Activated CD4-positive, alpha-beta T cell treated with anti-CD3 and anti-CD28 coated beads for 48 hours (primary cell): ENCODE measurements around the gene SMTN.
"Not testable (repeated sequence)": the region's sequence is repeated elsewhere in the genome, so short reads cannot be mapped to it uniquely, and the experiment has no call there.

Experiments used
- DNase-seq: peaks from one replicate; pipeline ENCODE4 v3.0.0-alpha.2; 2020

SMTN gene

GRCh38 chr22:31091106-31091975 is 10.2 kb downstream of the SMTN start:
- no peak for DNase-seq

DNA sequence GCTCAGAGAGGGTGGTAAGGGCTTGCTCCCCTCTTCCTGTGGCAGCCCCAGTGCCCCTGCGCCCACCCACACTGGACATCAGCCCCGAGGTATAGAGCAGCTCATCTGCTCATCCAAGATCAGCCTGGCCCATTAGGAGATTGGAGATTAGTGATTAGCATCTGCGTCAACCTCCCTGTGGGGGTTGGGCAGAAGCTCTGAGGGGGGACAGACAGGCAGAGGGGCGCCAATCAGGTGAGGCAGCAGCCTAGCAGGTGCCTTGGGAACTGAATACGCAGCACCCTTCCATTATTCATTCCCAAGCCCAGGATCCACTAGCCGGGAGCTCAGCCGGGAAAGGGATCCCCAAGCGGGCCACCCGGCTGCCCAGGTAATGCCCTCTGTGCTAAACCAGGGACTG is 11.0 kb downstream of the SMTN start:
- DNase-seq: no peak

DNA sequence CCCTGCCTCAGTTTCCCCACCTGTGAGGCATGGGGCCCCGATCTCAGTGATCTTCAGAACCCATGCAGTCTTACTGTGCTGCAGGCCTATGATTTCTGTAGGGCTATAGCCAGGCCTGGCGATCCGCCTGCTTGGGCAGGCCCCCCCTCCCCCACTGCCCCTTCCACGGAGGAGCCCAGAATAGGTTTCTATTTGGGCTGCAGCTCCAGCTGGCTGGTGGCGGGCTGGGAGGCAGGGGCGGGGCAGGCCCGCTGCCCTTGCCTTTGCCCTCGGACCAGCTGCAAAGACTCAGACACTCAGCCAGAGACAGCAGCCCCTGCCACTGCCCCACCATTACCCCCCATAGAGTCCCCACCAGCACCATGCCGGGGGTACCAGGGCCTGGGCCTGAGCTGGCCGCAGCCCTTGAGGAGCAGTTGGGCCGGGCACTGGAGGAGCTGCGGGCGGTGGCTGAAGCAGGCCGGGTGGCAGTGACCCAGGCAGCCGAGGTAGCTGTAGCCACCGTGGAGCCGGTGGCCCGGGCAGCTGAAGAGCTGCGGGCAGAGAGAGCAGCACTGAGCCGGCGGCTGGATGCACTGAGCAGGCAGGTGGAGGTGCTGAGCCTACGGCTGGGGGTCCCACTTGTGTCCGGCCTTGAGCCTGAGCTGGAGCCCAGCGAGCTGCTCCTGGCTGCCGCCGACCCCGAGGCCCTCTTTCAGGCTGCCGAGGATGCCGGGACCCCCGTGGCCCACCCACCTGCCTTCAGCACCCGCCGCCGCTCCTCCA is 12.2 kb downstream of the SMTN start:
- DNase-seq: no peak

DNA sequence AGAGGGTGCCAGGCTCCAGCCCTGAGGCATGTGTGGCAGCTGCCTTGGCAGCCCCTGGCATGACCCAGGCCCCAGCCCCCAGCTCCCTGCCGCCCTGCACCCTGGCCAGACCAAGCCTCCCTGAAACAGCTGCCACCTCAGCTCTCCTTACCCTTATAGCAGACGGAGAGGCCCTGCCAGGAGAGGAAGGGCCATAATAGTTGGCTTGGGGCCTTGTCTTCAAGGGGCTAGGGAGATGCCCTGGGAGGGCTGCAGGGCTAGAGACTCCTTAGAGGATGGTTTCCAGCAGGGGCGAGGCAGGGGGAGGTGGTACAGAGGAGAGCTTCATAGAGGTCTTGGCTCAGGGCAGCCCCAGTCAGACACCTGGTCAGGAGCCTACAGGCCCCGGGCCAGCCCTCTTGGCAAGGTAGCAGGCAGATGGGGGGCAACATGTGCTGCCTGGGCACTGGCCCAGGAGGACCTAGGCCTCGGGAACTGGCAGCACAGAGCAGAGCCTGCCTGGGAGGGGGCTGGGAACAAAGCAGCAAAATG is 13.0 kb downstream of the SMTN start:
- DNase-seq: no peak

GRCh38 chr22:31094741-31095140 is 13.6 kb downstream of the SMTN start:
- no peak for DNase-seq

DNA sequence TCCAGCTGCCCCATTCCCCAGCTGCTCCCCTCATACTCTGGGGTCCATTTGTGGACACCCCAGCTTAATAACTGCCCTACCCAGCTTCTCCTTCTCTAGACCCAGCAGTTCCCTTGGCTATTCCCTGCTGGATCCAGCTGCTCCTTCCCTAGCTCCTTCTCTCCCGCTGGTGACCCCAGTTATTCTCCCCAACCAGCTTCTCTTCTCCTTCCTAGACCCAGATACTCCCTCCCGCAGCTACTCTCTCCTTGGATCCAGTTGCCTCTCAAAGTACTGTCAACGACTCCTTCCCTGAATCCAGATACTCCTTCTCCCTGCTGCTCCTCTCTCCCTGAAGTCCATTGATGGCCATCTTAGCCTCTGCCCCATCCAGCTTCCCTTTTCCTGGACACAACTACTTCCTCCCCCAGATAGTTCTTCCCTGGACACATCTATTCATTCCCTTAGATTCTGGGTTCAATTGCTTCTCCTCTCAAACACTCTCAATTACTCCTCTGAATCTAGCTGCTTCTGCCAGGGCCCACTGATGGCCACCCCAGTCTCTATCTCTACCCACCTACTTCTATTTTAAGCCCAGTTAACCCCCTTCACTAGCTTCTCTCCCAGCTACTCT is 14.6 kb downstream of the SMTN start:
- no peak for DNase-seq

DNA sequence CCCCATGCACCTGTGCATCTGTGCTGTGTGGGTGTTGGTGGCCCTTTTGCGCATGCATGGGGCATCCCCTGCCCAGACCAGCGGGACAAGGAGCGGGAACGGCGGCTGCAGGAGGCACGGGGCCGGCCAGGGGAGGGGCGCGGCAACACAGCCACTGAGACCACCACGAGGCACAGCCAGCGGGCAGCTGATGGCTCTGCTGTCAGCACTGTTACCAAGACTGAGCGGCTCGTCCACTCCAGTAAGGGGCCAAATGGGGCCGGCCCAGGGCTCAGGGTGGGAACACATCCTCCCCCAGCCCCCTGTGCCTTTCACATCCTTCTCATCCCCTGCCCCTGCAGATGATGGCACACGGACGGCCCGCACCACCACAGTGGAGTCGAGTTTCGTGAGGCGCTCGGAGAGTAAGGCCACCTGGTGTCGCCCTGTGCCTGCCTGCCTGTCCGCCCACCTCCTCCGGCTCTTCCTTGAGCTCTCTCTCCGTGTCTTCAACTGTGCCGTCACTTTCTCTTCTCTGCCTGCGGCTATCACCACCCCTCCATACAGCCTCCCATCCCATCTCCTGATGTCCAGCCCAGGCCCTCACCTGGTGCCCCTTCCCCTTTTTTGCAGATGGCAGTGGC is 15.7 kb downstream of the SMTN start:
- no peak for DNase-seq

GRCh38 chr22:31097539-31097938 is 16.4 kb downstream of the SMTN start:
- not testable (repeated sequence) for DNase-seq

DNA sequence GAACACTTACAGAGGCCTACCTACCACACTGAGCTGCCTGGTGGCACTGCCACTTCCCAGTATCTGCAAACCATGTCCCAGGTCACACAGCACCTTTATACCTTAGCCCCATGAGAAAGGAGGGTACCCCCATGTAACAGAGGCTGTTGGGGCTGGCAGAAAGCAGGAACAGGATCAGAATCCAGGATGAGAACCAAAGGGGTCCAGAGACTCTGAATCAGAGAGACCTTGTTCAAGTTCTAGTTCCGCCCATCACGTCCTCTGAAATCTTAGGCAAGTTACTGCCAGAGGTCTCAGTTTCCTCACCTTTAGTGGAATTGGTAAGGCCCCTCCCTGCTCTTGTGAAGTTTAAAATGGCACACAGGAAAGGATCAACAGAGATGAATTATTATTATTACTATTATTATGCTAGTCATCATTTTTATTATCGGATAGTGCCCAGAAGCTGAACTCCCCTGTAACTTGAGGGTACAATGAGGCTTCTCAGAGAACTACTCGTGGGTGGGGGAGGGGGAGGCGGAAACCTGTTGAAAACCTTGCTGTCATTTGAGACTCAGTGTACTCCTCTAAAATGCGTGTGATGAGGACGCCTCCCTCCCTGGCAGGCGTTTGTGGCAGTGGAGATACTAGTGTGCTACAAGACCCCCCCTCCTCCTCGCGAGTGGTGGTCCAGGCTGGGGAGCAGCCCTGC is 17.0 kb downstream of the SMTN start:
- DNase-seq: no peak

- DNase-seq: no peak
These were observed 17.6 kb downstream of the SMTN start for GRCh38 chr22:31098632-31099110.

- DNase-seq: no peak
These were observed 18.3 kb downstream of the SMTN start for GRCh38 chr22:31099386-31099785.

GRCh38 chr22:31099841-31100761 is 19.0 kb downstream of the SMTN start:
- no peak for DNase-seq

DNA sequence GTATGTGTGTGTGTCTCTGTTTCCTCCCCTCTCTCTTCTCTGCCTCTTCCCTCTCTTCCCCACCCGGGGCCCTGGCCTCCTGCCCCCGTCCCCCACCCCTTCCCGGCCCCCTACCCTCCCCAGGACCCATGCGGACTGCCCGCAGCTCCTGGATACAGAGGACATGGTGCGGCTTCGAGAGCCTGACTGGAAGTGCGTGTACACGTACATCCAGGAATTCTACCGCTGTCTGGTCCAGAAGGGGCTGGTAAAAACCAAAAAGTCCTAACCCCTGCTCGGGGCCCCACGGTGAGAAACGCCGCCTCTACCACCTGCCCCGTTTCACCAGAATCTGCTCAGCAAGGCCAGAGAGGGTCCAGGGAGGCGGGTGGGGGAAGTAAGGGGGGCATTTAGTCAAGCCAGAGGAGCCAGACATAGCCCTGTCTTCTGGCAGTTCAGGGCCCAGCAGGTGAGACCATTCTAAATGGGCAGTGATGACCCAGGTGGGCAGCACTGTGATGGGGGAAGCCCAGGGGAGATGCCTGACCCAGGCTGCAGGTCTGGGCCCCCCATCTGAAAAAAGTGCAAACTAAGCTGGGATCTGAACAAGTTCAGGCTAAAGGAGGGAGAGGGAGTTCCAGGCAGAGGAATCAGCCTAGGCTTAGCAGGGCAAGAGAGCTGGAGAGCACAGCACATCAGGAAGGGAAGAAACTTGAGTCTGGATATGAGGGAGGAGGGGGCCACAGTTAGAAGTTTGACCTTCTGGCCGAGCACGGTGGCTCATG is 19.8 kb downstream of the SMTN start:
- DNase-seq: no peak

GRCh38 chr22:31102441-31103081 is 21.4 kb downstream of the SMTN start:
- DNase-seq: no peak

- no peak for DNase-seq
These were observed 22.0 kb downstream of the SMTN start for GRCh38 chr22:31103111-31103510.

GRCh38 chr22:31103899-31104694 is 23.0 kb downstream of the SMTN start:
- no peak for DNase-seq

DNA sequence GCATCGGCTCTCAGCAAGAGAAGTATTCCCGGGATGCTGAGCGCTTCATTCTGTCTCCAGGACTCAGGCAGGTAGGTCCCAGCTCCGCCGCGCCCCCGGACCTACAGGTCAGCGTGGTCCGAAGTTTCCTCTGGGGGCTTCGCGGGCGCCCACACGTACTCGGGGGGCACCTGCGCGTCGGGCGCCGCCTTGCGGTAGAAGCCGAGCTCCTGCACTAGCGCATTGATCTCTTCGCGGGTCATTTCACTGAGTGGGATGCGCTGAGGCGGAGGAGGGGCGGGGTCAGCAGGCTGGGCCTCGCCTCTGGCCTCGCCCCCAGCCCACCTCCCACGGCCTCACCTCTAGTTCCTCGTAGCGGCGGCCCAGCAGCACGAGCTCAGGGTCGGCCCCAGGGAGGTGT is 23.8 kb downstream of the SMTN start:
- peak; percentile 37 for DNase-seq

DNA sequence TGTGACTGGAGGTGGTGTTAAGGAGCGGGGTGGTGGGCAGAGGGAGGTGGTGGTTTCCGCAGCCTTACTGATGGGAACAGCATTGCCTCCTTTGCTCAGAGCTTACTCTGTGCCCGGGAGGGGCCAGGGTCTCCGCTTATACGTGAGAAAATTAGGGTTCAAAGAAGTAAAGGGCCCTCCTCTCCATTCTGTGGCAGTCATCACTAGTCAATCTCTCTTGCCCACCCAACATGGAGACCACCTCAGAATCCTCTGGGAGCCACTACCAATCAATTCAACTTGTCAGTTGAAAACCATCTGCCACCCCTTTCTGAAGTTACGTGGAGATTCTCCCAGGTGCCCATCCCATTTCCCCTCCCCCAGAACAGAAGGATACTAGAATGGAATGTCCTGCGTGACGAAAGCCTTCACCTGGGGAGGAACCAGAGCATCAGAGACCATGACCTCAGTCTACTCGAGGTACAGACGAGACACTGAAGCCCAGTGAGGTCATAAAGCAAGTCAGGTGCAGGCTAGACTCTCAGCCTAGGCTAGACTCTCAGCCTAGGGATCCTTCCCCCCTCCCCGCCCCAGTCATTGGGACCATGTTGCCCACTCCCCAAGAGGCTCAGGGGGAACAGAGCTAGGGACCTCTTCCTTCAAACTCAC is 24.3 kb downstream of the SMTN start:
- DNase-seq: no peak
